Activated naive CD4-positive, alpha-beta T cell treated with anti-CD3 and anti-CD28 coated beads, Interleukin-2, amount 10 ng/mL, durations not matched to agents 7 days and 5 days (primary cell): ENCODE data around the gene CLDN18.

Source experiments
- CTCF ChIA-PET: fragments of 350-600 bp; sonication (Branson Sonifier 250); formaldehyde crosslinking; loops from one replicate; lab custom pipeline; 2021; ENCODE audit warnings: antibody characterized with exemption; lab: Charles Lee
- DNase-seq: peaks from one replicate; pipeline ENCODE4 v3.0.0-alpha.2; 2020
- H3K27ac Mint-ChIP-seq: one replicate; pipeline ENCODE4 v1.8.0; 2021; ENCODE audit warnings: mild to moderate bottlenecking, moderate library complexity, mixed read lengths
- H3K27me3 Mint-ChIP-seq: one replicate; pipeline ENCODE4 v1.8.0; 2021; ENCODE audit warnings: mild to moderate bottlenecking, mixed read lengths
- H3K36me3 Mint-ChIP-seq: one replicate; pipeline ENCODE4 v1.8.0; 2021; ENCODE audit warnings: mixed read lengths
- H3K4me1 Mint-ChIP-seq: one replicate; pipeline ENCODE4 v1.8.0; 2021; ENCODE audit warnings: mixed read lengths
- H3K4me3 Mint-ChIP-seq: one replicate; pipeline ENCODE4 v1.8.0; 2021; ENCODE audit warnings: mild to moderate bottlenecking, moderate library complexity, mixed read lengths
- H3K9me3 Mint-ChIP-seq: one replicate; pipeline ENCODE4 v1.8.0; 2021; ENCODE audit warnings: mixed read lengths

CLDN18 gene

GRCh38 chr3:138036572-138036971, 26.6 kb downstream of the CLDN18 start:
- H3K27ac Mint-ChIP-seq: no peak overlapping the region
- CTCF ChIA-PET: no interaction called here
- no peak overlapping the region for H3K4me3 Mint-ChIP-seq
- no peak for DNase-seq
- H3K4me1 Mint-ChIP-seq: no peaks in the 10 kb centered on the region
- H3K27me3 Mint-ChIP-seq: peaks cover 26% of the 10 kb centered on the region
- no peaks in the 10 kb centered on the region for H3K36me3 Mint-ChIP-seq
- no peaks in the 10 kb centered on the region for H3K9me3 Mint-ChIP-seq

GRCh38 chr3:138038725-138039462, 28.9 kb downstream of the CLDN18 start:
- H3K4me1 Mint-ChIP-seq: no peaks in the 10 kb centered on the region
- no peaks in the 10 kb centered on the region for H3K9me3 Mint-ChIP-seq
- H3K36me3 Mint-ChIP-seq: no peaks in the 10 kb centered on the region
- no peak for DNase-seq
- H3K27me3 Mint-ChIP-seq: peaks cover 22% of the 10 kb centered on the region
- CTCF ChIA-PET: no interaction called here
- no peak overlapping the region for H3K27ac Mint-ChIP-seq
- H3K4me3 Mint-ChIP-seq: no peak overlapping the region

- no peak overlapping the region for H3K27ac Mint-ChIP-seq
- H3K27me3 Mint-ChIP-seq: peaks cover 16% of the 10 kb centered on the region
- no peak overlapping the region for H3K4me3 Mint-ChIP-seq
- H3K36me3 Mint-ChIP-seq: no peaks in the 10 kb centered on the region
- no peaks in the 10 kb centered on the region for H3K9me3 Mint-ChIP-seq
- DNase-seq: no peak
- H3K4me1 Mint-ChIP-seq: no peaks in the 10 kb centered on the region
- CTCF ChIA-PET: interaction anchor here (0.7 kb wide), 1 partner anchor 17 kb away, joined by 4 read pairs; no protein-coding TSS in a partner anchor
Measured at GRCh38 chr3:138042043-138042442, 32.1 kb downstream of the CLDN18 start.

GRCh38 chr3:138043266-138044029, 33.5 kb downstream of the CLDN18 start:
- no peaks in the 10 kb centered on the region for H3K9me3 Mint-ChIP-seq
- CTCF ChIA-PET: interaction anchor here (0.7 to 1.4 kb wide), 3 partner anchors 9 to 516 kb away, joined by 3 to 5 read pairs (median 3); no protein-coding TSS in a partner anchor
- no peaks in the 10 kb centered on the region for H3K4me1 Mint-ChIP-seq
- peaks cover 13% of the 10 kb centered on the region for H3K27me3 Mint-ChIP-seq
- no peaks in the 10 kb centered on the region for H3K36me3 Mint-ChIP-seq
- no peak overlapping the region for H3K27ac Mint-ChIP-seq
- DNase-seq: no peak
- no peak overlapping the region for H3K4me3 Mint-ChIP-seq

- Mint-ChIP-seq H3K9me3 (peaks cover 3% of the 10 kb centered on the region), H3K4me1 (no peaks in the 10 kb centered on the region), H3K27ac (no peak overlapping the region), H3K36me3 (no peaks in the 10 kb centered on the region), H3K4me3 (no peak overlapping the region), H3K27me3 (peaks cover 14% of the 10 kb centered on the region)
- DNase-seq: no peak
- CTCF ChIA-PET: interaction anchor here (0.5 kb wide), 1 partner anchor 592 kb away, joined by 3 read pairs; no protein-coding TSS in a partner anchor
Measured at GRCh38 chr3:138046085-138046484, 36.1 kb downstream of the CLDN18 start.

GRCh38 chr3:138046955-138047354, 37.0 kb downstream of the CLDN18 start:
- no peaks in the 10 kb centered on the region for H3K4me1 Mint-ChIP-seq
- no peaks in the 10 kb centered on the region for H3K36me3 Mint-ChIP-seq
- peaks cover 3% of the 10 kb centered on the region for H3K9me3 Mint-ChIP-seq
- H3K27me3 Mint-ChIP-seq: peaks cover 18% of the 10 kb centered on the region
- H3K27ac Mint-ChIP-seq: no peak overlapping the region
- no peak overlapping the region for H3K4me3 Mint-ChIP-seq
- DNase-seq: no peak
- CTCF ChIA-PET: interaction anchor here (0.5 kb wide), 1 partner anchor 591 kb away, joined by 3 read pairs; no protein-coding TSS in a partner anchor

GRCh38 chr3:138047596-138048158, 37.7 kb downstream of the CLDN18 start:
- peaks cover 3% of the 10 kb centered on the region for H3K9me3 Mint-ChIP-seq
- peaks cover 18% of the 10 kb centered on the region for H3K27me3 Mint-ChIP-seq
- H3K36me3 Mint-ChIP-seq: no peaks in the 10 kb centered on the region
- no peaks in the 10 kb centered on the region for H3K4me1 Mint-ChIP-seq
- no peak overlapping the region for H3K4me3 Mint-ChIP-seq
- no peak overlapping the region for H3K27ac Mint-ChIP-seq
- DNase-seq: no peak
- CTCF ChIA-PET: no interaction called here

- H3K9me3 Mint-ChIP-seq: peaks cover 3% of the 10 kb centered on the region
- no peak overlapping the region for H3K27ac Mint-ChIP-seq
- H3K4me3 Mint-ChIP-seq: no peak overlapping the region
- CTCF ChIA-PET: interaction anchor here (0.7 kb wide), 1 partner anchor 433 kb away, joined by 3 read pairs; no protein-coding TSS in a partner anchor
- H3K36me3 Mint-ChIP-seq: no peaks in the 10 kb centered on the region
- H3K27me3 Mint-ChIP-seq: peaks cover 18% of the 10 kb centered on the region
- no peaks in the 10 kb centered on the region for H3K4me1 Mint-ChIP-seq
- no peak for DNase-seq
Measured at GRCh38 chr3:138049157-138049919, 39.4 kb downstream of the CLDN18 start.

- peaks cover 24% of the 10 kb centered on the region for H3K27me3 Mint-ChIP-seq
Measured at GRCh38 chr3:138051947-138052802, 42.2 kb downstream of the CLDN18 start.

GRCh38 chr3:138054057-138054456, 44.1 kb downstream of the CLDN18 start:
- Mint-ChIP-seq H3K4me1 (no peaks in the 10 kb centered on the region), H3K4me3 (no peak overlapping the region), H3K27ac (no peak overlapping the region), H3K9me3 (peaks cover 3% of the 10 kb centered on the region), H3K27me3 (peaks cover 23% of the 10 kb centered on the region), H3K36me3 (no peaks in the 10 kb centered on the region)
- CTCF ChIA-PET: interaction anchor here (0.7 to 1.0 kb wide), 2 partner anchors 11 to 19 kb away, joined by 3 read pairs; no protein-coding TSS in a partner anchor
- no peak for DNase-seq

More at GRCh38 chr3:138051947-138052802, 42.2 kb downstream of the CLDN18 start:
- peaks cover 3% of the 10 kb centered on the region for H3K9me3 Mint-ChIP-seq
- DNase-seq: peak; percentile 30
- H3K36me3 Mint-ChIP-seq: no peaks in the 10 kb centered on the region
- no peaks in the 10 kb centered on the region for H3K4me1 Mint-ChIP-seq
- CTCF ChIA-PET: interaction anchor here (0.6 to 2.0 kb wide), 10 partner anchors 13 to 1020 kb away, joined by 3 to 7 read pairs (median 4); no protein-coding TSS in a partner anchor
- H3K4me3 Mint-ChIP-seq: no peak overlapping the region
- H3K27ac Mint-ChIP-seq: no peak overlapping the region

- Mint-ChIP-seq H3K4me3 (no peak overlapping the region), H3K27ac (no peak overlapping the region), H3K27me3 (peaks cover 27% of the 10 kb centered on the region), H3K4me1 (no peaks in the 10 kb centered on the region), H3K36me3 (no peaks in the 10 kb centered on the region), H3K9me3 (no peaks in the 10 kb centered on the region)
- CTCF ChIA-PET: no interaction called here
- DNase-seq: no peak
Measured at GRCh38 chr3:138057384-138057783, 47.4 kb downstream of the CLDN18 start.

- CTCF ChIA-PET: interaction anchor here (0.8 kb wide), 1 partner anchor 17 kb away, joined by 4 read pairs; no protein-coding TSS in a partner anchor
- peaks cover 45% of the 10 kb centered on the region for H3K27me3 Mint-ChIP-seq
- H3K27ac Mint-ChIP-seq: no peak overlapping the region
- no peaks in the 10 kb centered on the region for H3K9me3 Mint-ChIP-seq
- DNase-seq: no peak
- no peaks in the 10 kb centered on the region for H3K36me3 Mint-ChIP-seq
- H3K4me1 Mint-ChIP-seq: no peaks in the 10 kb centered on the region
- H3K4me3 Mint-ChIP-seq: no peak overlapping the region
Measured at GRCh38 chr3:138059261-138059660, 49.3 kb downstream of the CLDN18 start.

- no peaks in the 10 kb centered on the region for H3K36me3 Mint-ChIP-seq
- DNase-seq: no peak
Measured at GRCh38 chr3:138060792-138061191, 50.8 kb downstream of the CLDN18 start.

More at GRCh38 chr3:138060792-138061191, 50.8 kb downstream of the CLDN18 start:
- Mint-ChIP-seq H3K27me3 (peaks cover 36% of the 10 kb centered on the region), H3K9me3 (no peaks in the 10 kb centered on the region), H3K4me1 (no peaks in the 10 kb centered on the region), H3K27ac (no peak overlapping the region), H3K4me3 (no peak overlapping the region)
- CTCF ChIA-PET: interaction anchor here (1.4 kb wide), 1 partner anchor 8 kb away, joined by 3 read pairs; no protein-coding TSS in a partner anchor
